Vagina (tissue), 2 donors: ENCODE measurements around the gene TRABD2A. TPM values are rescaled to one million over a fixed set of nuclear protein-coding genes. Genes with fewer than 3 reads are reported as not detected.

Experiments used
- DNase-seq, 2 donors: peaks; one replicate each; pipeline ENCODE4 v3.0.0-alpha.2; 2017; ENCODE audit errors: extremely low spot score in 2 of 2
- H3K27ac ChIP-seq: fragments of 200-600 bp; sonication (generic); one replicate; pipeline ENCODE4 v1.5.1; 2019
- H3K27me3 ChIP-seq: fragments of 200-600 bp; sonication (generic); one replicate; pipeline ENCODE4 v1.5.1; 2019
- H3K36me3 ChIP-seq, 2 donors: fragments of 200-600 bp; sonication (generic); one replicate each; pipeline ENCODE4 v1.5.1; 2017 to 2019
- H3K4me1 ChIP-seq: fragments of 200-600 bp; sonication (generic); one replicate; pipeline ENCODE4 v1.5.1; 2019
- H3K4me3 ChIP-seq, 2 donors: fragments of 200-600 bp; sonication (generic); 1 replicate in 1 of 2; 2 replicates in 1 of 2; pipeline ENCODE4 v1.5.1; 2016 to 2019
- H3K9me3 ChIP-seq: fragments of 200-600 bp; sonication (generic); one replicate; pipeline ENCODE4 v1.5.1; 2019
- POLR2A ChIP-seq, 2 donors: fragments of 450-650 bp; IDR thresholded peaks; one replicate each; pipeline ENCODE4 v1.6.1; 2017; ENCODE audit warnings: antibody characterized with exemption in 2 of 2, mild to moderate bottlenecking in 2 of 2, moderate library complexity in 2 of 2
- POLR2AphosphoS5 ChIP-seq, 2 donors: sonication (generic); formaldehyde crosslinking; IDR thresholded peaks; one replicate each; pipeline ENCODE4 v1.9.0; 2017; ENCODE audit warnings: antibody characterized with exemption in 2 of 2, mild to moderate bottlenecking in 2 of 2, low read depth in 1 of 2; ENCODE audit not compliant: insufficient read depth in 1 of 2
- intact Hi-C: fragments of 100-400 bp; cut with DNase I; formaldehyde crosslinking; loops from one replicate; pipeline ENCODE4 v1.15.1; 2023
- total RNA-seq: library from RNA; depleted of rRNA; stranded (reverse); fragments of >200 nt; gene quantifications from one replicate; pipeline ENCODE4 v1.2.3, GENCODE V29; 2016
- TF ChIP-seq, protein P1 (sequence below), 3 experiments: fragments of 450-650 bp in 2 of 3; fragments of 200-600 bp in 1 of 3; sonication (generic) in 1 of 3; IDR thresholded peaks; one replicate each; pipeline ENCODE4 v1.5.1; 2017 to 2019; ENCODE audit warnings: antibody characterized with exemption in 3 of 3, mild to moderate bottlenecking in 2 of 3, moderate library complexity in 2 of 3

The TRABD2A gene
- total RNA-seq, 1 donor from 2014 or later: 5.4 TPM

DNA sequence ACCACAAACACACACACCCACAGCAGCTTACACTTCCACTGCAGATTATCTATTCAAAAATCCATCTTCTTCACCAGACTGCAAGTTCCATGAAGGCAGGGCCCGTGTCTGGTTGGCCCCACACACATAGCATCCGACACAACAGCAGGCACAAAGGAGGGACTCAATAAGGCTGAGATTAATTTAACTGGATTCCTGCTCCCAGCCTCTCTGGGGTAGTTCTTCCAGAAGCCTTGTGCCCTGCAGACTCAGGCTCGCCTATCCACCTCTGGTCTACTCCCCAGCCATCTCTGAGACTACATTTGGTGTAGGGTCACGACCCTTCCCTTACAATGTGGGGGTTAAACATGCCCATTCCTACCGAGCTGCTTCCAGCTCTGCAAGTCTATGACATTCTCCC is 57.7 kb downstream of the TRABD2A start:
- peak in 1 of 2 donors; percentile 54 for DNase-seq
- intact Hi-C loops: no loop called here

DNA sequence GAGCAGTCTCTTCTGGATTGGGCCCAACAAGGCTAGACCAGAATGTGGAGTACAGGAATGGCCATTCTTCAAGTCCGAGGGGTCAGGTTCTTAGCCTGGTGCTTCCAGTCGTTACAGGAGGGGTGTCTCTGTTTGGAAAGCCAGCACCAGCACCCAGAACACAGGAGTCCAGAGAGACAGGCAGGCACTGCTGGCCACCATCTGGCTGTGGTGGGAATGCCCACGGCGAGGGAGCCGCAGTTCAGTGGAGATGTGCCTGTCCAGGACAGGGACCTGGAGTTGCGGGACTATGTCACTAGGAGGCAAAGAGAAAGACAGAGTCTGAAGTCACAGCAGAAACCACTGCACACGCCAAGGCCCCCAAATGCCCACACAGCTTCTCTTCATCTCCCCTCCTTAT is 59.1 kb downstream of the TRABD2A start:
- H3K9me3 ChIP-seq: no peaks in the 10 kb centered on the region
- intact Hi-C loops: no loop called here
- DNase-seq: peak in 1 of 2 donors; percentile 76
- H3K4me3 ChIP-seq: no peak overlapping the region
- H3K27ac ChIP-seq: no peak overlapping the region
- no peaks in the 10 kb centered on the region for H3K27me3 ChIP-seq
- no peak for TF ChIP-seq POLR2A (IDR thresholded peaks at IDR 0.05)
- no peak for TF ChIP-seq POLR2AphosphoS5 (IDR thresholded peaks at IDR 0.05; ENCODE audit: insufficient read depth in 1 of 2, low read depth in 1 of 2)
- TF ChIP-seq, protein P1, sequence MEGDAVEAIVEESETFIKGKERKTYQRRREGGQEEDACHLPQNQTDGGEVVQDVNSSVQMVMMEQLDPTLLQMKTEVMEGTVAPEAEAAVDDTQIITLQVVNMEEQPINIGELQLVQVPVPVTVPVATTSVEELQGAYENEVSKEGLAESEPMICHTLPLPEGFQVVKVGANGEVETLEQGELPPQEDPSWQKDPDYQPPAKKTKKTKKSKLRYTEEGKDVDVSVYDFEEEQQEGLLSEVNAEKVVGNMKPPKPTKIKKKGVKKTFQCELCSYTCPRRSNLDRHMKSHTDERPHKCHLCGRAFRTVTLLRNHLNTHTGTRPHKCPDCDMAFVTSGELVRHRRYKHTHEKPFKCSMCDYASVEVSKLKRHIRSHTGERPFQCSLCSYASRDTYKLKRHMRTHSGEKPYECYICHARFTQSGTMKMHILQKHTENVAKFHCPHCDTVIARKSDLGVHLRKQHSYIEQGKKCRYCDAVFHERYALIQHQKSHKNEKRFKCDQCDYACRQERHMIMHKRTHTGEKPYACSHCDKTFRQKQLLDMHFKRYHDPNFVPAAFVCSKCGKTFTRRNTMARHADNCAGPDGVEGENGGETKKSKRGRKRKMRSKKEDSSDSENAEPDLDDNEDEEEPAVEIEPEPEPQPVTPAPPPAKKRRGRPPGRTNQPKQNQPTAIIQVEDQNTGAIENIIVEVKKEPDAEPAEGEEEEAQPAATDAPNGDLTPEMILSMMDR (IDR thresholded peaks at IDR 0.05): no peak
- no peaks in the 10 kb centered on the region for H3K4me1 ChIP-seq
- H3K36me3 ChIP-seq: no peaks in the 10 kb centered on the region

More for the DNA sequence above, 57.7 kb downstream of the TRABD2A start:
- Histone ChIP-seq H3K4me1 (no peaks in the 10 kb centered on the region), H3K4me3 (no peak overlapping the region), H3K36me3 (no peaks in the 10 kb centered on the region), H3K27ac (no peak overlapping the region), H3K9me3 (no peaks in the 10 kb centered on the region), H3K27me3 (no peaks in the 10 kb centered on the region)
- no peak for TF ChIP-seq POLR2A (IDR thresholded peaks at IDR 0.05)
- TF ChIP-seq, protein P1 (IDR thresholded peaks at IDR 0.05): no peak
- TF ChIP-seq POLR2AphosphoS5 (IDR thresholded peaks at IDR 0.05; ENCODE audit: insufficient read depth in 1 of 2, low read depth in 1 of 2): no peak

DNA sequence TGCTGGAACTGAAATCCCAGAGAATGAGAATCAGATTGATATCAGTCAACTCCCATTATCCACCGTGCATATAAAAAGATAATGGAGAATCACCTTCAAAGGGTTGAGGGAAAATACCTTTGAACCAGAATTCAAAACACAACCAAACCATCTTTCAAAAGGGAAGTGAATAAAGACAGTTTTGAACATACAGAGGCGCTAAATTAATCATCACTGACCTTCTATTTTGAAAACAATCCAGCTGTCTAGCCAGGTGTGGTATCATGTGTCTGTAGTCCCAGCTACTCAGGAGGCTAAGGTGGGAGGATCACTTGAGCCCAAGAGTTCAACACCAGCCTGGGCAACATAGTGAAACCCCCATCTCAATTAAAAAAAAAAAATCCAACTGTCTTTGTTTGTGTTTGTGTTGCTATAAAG is 63.6 kb downstream of the TRABD2A start:
- DNase-seq: no peak
- Histone ChIP-seq H3K4me3 (no peak overlapping the region), H3K36me3 (no peaks in the 10 kb centered on the region), H3K27me3 (no peaks in the 10 kb centered on the region), H3K27ac (no peak overlapping the region), H3K9me3 (no peaks in the 10 kb centered on the region), H3K4me1 (no peaks in the 10 kb centered on the region)
- intact Hi-C loops: no loop called here
- TF ChIP-seq POLR2A (IDR thresholded peaks at IDR 0.05) (no peak), POLR2AphosphoS5 (IDR thresholded peaks at IDR 0.05; ENCODE audit: insufficient read depth in 1 of 2, low read depth in 1 of 2) (no peak)
- TF ChIP-seq, protein P1 (IDR thresholded peaks at IDR 0.05): no peak

DNA sequence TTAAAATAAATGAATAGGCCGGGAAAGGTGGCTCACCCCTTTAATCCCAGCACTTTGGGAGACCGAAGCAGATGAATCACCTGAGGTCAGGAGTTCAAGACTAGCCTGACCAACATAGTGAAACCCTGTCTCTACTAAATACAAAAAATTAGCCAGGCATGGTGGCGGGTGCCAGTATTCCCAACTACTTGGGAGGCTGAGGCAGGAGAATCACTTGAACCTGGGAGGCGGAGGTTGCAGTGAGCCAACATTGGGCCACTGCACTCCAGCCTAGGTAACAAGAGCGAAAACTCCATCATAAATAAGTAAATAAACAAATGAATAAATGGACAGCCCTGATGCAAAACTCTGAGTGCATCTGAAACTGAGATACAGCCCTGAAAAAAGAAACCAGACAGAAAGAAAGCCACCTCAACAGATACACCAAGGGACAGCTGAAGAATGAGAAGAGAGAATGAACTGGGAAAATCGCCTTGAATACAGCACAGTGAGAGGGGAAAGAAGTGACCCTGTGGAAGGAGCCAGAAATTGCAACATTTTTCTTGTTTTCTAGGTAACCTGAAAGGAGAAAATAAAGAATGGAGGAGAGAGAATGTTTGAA is 64.4 kb downstream of the TRABD2A start:
- Histone ChIP-seq H3K4me3 (no peak overlapping the region), H3K36me3 (no peaks in the 10 kb centered on the region), H3K27me3 (no peaks in the 10 kb centered on the region), H3K9me3 (no peaks in the 10 kb centered on the region), H3K27ac (no peak overlapping the region), H3K4me1 (no peaks in the 10 kb centered on the region)
- intact Hi-C loops: no loop called here
- TF ChIP-seq, protein P1 (IDR thresholded peaks at IDR 0.05): no peak
- TF ChIP-seq POLR2AphosphoS5 (IDR thresholded peaks at IDR 0.05; ENCODE audit: insufficient read depth in 1 of 2, low read depth in 1 of 2): no peak
- no peak for TF ChIP-seq POLR2A (IDR thresholded peaks at IDR 0.05)
- no peak for DNase-seq

DNA sequence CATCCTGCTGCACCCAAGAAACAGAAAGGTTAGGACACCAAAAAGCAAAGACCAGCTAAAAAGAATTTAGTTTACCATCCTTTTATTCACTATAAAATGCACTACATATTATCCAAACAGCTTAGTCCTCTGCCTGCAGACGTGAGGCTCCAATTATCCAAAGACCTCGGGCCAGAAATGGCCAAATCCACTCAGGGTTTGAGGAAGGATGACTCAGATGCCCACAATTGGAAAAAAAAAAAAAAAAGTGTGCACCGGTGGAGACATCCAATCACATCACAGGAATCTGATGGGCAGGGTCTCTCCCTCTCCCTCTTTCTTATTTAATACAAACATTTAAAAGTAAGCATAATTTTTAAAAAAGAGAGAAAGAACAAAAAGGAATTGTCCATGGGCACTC is 65.7 kb downstream of the TRABD2A start:
- Histone ChIP-seq H3K27ac (no peak overlapping the region), H3K4me3 (no peak overlapping the region), H3K36me3 (no peaks in the 10 kb centered on the region), H3K27me3 (no peaks in the 10 kb centered on the region), H3K9me3 (no peaks in the 10 kb centered on the region), H3K4me1 (no peaks in the 10 kb centered on the region)
- intact Hi-C loops: no loop called here
- TF ChIP-seq, protein P1 (IDR thresholded peaks at IDR 0.05): no peak
- TF ChIP-seq POLR2AphosphoS5 (IDR thresholded peaks at IDR 0.05; ENCODE audit: insufficient read depth in 1 of 2, low read depth in 1 of 2) (no peak), POLR2A (IDR thresholded peaks at IDR 0.05) (no peak)
- no peak for DNase-seq
